SK-N-MC (cell line): ENCODE measurements around the gene MXD4.

Source experiments
- DNase-seq: peaks from one replicate; pipeline ENCODE4 v3.0.0-alpha.2; 2011; ENCODE audit warnings: low read depth, low spot score
- H3K27ac ChIP-seq: fragments of 200-600 bp; sonication (generic); 2 replicates; pipeline ENCODE4 v1.5.1; 2016; ENCODE audit warnings: mixed run types
- H3K36me3 ChIP-seq: fragments of 200-600 bp; sonication (generic); 2 replicates; pipeline ENCODE4 v1.6.1; 2017; ENCODE audit warnings: antibody characterized with exemption, low read length, mixed read lengths; ENCODE audit not compliant: insufficient read depth
- H3K4me3 ChIP-seq: fragments of 200-600 bp; sonication (generic); 2 replicates; pipeline ENCODE4 v1.5.1; 2016
- H3K9ac ChIP-seq: fragments of 200-600 bp; sonication (generic); 2 replicates; pipeline ENCODE4 v1.8.0; 2017; ENCODE audit warnings: mixed run types, mixed read lengths; ENCODE audit not compliant: insufficient read length
- H3K9me3 ChIP-seq: fragments of 200-600 bp; sonication (generic); 2 replicates; pipeline ENCODE4 v1.6.1; 2017; ENCODE audit warnings: low read depth, mild to moderate bottlenecking, antibody characterized with exemption, low read length, moderate library complexity, mixed read lengths
- EZH2 ChIP-seq: fragments of 200-600 bp; sonication (generic); IDR thresholded peaks from one replicate; pipeline ENCODE4 v1.6.1; 2017; ENCODE audit warnings: antibody characterized with exemption
- FOXP2 ChIP-seq: optimal IDR thresholded peaks from 2 replicates; pipeline ENCODE3; 2011; ENCODE audit warnings: mild to moderate bottlenecking, moderate library complexity; ENCODE audit not compliant: insufficient read depth; ENCODE audit errors: extremely low read length, control extremely low read depth
- POLR2AphosphoS5 ChIP-seq: IDR thresholded peaks from 2 replicates; pipeline ENCODE4 v1.6.1; 2012; ENCODE audit warnings: mild to moderate bottlenecking, low read depth, low read length, borderline replicate concordance

The MXD4 gene

DNA sequence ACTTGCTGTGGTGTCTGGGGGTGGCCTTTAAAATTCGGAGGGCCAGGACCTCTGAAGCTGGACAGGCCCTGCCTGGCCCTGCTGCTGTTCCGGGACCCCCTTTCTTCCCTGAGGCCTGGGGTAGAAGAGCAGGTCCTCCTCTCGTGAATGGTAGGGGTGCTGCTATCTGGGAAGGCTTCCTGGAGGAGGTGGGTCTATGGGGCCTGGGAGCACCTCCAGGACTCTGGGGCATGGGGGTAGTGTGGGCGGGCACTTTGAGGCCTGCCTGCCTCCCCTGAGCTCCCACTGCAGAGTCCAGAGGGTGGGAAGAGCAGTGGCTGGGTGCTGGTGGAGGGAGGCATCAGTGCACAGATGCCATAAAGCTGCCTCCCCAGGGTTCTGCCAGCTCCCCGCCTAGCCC lies 4.9 kb upstream of the MXD4 start:
- Histone ChIP-seq H3K9ac (no peak overlapping the region), H3K9me3 (no peaks in the 10 kb centered on the region), H3K27ac (no peak overlapping the region), H3K4me3 (no peak overlapping the region), H3K36me3 (no peaks in the 10 kb centered on the region)
- TF ChIP-seq EZH2 (no peak), FOXP2 (no peak), POLR2AphosphoS5 (no peak)
- DNase-seq, result no peak

DNA sequence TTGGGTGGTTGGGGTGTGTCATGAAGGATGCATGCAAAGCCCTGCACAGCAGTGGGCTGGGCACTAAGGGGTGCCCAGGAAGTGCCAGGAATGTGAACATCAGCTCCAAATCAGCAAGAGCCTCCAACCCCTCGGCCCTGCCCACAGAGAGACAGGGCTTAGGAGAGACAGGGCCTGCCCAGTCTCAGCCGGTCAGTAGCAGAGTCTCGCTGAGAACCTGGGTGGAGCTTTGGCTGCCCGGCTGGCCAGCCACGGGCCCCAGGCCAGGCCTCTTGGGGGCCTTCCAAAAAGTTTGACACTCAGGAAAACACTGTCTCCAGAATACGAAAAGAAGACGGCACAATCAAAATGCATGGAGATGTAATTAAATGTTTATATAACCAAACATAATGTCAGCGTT lies 4.3 kb upstream of the MXD4 start:
- H3K27ac ChIP-seq, result no peak overlapping the region
- TF ChIP-seq FOXP2, result no peak
- no peak for TF ChIP-seq POLR2AphosphoS5
- TF ChIP-seq EZH2, result no peak

DNA sequence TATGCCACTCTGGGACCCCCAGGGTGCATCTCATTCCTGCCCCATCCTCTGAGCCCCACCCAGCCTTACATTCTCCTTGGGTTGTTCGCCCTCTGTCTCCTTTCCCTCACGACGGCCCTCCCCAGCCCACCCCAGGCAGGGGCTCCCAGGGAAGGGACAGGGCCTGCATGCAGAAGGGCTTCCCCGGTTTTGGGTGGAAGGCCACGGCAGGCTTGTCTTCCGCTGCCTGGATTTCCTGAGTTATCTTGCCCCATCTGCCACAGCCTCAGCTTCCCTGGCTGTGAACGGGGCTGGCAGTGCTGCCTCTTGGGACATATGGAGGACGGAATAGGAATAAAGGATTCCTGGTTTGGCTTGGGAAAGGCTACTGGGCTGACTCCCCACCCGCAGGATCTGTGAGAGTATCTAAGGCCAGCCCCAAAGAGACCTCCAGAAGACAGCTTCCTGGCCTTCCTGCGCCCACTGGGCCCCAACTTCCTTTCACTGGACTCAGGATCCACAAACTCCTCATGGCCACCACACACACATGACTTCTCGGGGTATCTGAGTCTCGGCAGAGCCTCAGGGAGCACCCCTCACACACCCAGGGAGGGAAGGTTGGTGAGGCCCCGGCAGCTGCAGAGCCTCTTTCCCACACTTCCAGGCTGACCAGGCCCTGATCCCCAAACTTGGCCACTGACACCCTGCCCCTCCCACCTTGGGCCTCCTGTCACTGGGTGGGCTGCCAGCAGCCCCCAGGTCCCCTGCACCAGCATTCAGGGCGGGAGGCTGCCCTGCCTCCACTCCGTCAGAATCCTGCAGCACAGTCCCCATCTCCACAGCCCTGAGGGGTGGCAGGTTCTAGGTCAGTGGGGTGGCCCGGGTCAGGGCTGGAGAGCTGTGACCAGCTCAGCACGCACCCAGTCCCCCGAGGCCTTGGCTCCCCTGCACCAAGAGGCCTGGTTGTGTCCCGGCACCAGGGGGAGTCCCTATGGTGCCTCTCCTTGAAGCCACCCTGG lies 3.5 kb upstream of the MXD4 start:
- Histone ChIP-seq H3K9me3 (no peaks in the 10 kb centered on the region), H3K27ac (no peak overlapping the region), H3K4me3 (no peak overlapping the region), H3K9ac (no peak overlapping the region), H3K36me3 (no peaks in the 10 kb centered on the region)
- DNase-seq, result no peak
- no peak for TF ChIP-seq EZH2
- no peak for TF ChIP-seq POLR2AphosphoS5

More for the DNA sequence above, 4.3 kb upstream of the MXD4 start:
- no peaks in the 10 kb centered on the region for H3K9me3 ChIP-seq
- no peak overlapping the region for H3K4me3 ChIP-seq
- no peak for DNase-seq
- no peaks in the 10 kb centered on the region for H3K36me3 ChIP-seq
- H3K9ac ChIP-seq, result no peak overlapping the region

DNA sequence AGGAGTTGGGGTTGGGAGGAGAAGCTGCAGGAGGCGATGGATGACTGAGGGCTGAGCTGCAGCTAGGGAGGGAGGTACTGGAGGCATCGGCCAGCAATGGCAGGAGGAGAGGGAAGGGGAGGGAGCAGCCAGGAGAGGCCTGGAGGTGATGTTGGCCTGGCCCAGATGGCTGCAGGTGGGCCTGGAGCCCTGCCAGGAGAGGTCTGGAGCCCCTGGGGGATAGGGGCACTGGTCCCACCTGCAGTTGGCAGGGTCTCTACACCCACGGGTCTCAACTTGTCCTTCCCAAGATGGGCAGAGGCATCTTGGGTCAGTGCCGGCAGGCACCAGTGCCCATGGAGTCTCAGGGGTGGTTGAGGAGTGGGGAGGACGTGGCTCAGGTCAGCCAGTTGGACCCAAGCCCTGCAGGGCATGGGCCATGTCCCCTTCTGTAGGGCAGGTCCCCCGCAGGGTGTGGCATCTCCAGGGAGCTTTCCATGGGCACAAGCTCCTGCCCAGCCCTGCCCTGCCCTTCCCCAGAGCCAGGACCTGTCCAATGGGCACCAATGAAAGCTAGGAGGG lies 2.7 kb upstream of the MXD4 start:
- no peaks in the 10 kb centered on the region for H3K9me3 ChIP-seq
- H3K9ac ChIP-seq, result no peak overlapping the region
- no peak overlapping the region for H3K4me3 ChIP-seq
- H3K36me3 ChIP-seq, result no peaks in the 10 kb centered on the region
- TF ChIP-seq EZH2 (no peak), POLR2AphosphoS5 (no peak), FOXP2 (no peak)
- H3K27ac ChIP-seq, result no peak overlapping the region
- DNase-seq, result no peak

DNA sequence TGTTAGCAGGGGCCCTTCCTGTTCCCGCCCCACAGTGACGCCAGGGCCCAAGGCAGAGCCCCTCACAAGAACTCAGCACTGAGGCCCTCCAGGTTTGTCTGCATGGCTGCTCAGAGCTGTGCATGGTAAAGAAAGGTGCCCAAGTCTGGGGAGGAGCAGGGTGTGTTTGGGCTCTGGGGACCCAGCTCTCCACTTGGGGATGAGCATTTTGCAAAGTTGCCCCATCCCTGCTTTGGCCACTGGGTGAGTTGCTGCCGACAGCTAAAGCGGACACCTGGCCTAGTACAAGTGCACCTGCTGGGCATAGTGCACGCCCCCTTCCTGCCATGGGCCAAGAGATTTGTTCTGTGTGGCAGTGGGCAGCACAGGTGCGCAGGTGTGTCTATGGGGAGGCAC lies 2.0 kb upstream of the MXD4 start:
- no peak for DNase-seq

DNA sequence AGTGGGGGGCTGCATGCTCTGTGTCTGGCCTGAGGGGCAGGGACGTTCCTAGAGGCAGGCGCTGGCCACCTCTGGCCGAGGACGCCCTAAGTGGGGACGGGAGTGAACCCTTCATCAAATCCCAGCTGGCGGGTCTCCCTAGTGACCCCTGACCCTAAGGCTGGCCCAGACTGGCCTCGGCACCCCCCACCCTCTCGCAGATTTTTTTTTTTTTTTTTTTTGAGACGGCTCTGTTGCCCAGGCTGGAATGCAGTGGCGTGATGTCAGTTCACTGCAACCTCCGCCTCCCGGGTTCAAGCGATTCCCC lies 988 bp upstream of the MXD4 start:
- DNase-seq, result no peak
- H3K4me3 ChIP-seq, result peak overlapping the region; percentile 86
- no peak overlapping the region for H3K27ac ChIP-seq
- H3K9me3 ChIP-seq, result no peaks in the 10 kb centered on the region
- peak overlapping the region; percentile 73 for H3K9ac ChIP-seq
- TF ChIP-seq FOXP2 (no peak), EZH2 (no peak), POLR2AphosphoS5 (no peak)
- no peaks in the 10 kb centered on the region for H3K36me3 ChIP-seq

More for the DNA sequence above, 2.0 kb upstream of the MXD4 start:
- H3K9me3 ChIP-seq, result no peaks in the 10 kb centered on the region
- no peaks in the 10 kb centered on the region for H3K36me3 ChIP-seq
- TF ChIP-seq POLR2AphosphoS5 (no peak), FOXP2 (no peak), EZH2 (no peak)
- no peak overlapping the region for H3K4me3 ChIP-seq
- no peak overlapping the region for H3K9ac ChIP-seq
- no peak overlapping the region for H3K27ac ChIP-seq

DNA sequence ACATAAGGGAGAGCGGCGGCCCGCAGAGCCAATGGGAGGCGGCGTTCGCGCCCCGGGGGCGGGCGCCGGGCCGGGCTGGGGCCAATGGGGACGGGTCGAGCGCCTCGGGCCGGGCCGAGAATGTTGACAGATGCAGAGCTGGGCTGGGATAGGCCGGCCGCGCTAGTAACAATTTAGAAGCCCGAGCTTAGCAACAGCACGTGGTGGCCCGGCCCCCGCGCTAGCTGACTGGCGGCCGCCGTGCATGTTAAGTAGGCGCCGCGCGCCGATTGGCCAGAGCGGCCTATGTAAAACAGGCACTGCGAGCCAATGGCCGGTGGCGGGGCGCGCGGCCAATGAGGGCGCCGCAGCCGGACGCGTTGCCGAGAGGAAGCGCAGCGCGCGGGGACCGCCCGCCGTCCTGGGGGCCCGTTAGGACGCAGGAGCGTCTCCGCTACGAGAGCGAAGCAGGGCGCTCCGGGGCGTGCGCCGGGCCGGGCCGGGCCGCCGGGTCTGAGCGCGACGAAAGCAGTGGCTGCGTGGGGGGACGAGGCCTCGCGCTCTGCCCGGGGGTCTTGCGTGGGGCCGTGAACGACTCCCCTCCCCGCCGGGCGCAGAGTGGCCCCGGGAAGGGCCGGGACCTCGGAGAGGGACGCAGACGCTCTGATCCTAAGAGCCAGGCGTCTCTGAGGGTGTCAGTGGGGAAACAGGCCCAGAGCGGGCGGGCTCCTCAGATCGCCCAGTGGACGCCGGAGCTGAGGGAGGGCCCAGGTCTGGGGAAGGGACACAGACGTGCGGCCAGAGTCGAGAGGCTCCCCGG lies 435 bp upstream of the MXD4 start:
- Histone ChIP-seq H3K9ac (peak overlapping the region; percentile 73), H3K9me3 (no peaks in the 10 kb centered on the region), H3K36me3 (no peaks in the 10 kb centered on the region), H3K27ac (0 out of 2 replicates have a peak overlapping the region, but pooled peaks have one; percentile 50), H3K4me3 (peak overlapping the region; percentile 86)
- TF ChIP-seq POLR2AphosphoS5, result peak; percentile 72
- TF ChIP-seq EZH2, result no peak
- peak; percentile 93 for DNase-seq

DNA sequence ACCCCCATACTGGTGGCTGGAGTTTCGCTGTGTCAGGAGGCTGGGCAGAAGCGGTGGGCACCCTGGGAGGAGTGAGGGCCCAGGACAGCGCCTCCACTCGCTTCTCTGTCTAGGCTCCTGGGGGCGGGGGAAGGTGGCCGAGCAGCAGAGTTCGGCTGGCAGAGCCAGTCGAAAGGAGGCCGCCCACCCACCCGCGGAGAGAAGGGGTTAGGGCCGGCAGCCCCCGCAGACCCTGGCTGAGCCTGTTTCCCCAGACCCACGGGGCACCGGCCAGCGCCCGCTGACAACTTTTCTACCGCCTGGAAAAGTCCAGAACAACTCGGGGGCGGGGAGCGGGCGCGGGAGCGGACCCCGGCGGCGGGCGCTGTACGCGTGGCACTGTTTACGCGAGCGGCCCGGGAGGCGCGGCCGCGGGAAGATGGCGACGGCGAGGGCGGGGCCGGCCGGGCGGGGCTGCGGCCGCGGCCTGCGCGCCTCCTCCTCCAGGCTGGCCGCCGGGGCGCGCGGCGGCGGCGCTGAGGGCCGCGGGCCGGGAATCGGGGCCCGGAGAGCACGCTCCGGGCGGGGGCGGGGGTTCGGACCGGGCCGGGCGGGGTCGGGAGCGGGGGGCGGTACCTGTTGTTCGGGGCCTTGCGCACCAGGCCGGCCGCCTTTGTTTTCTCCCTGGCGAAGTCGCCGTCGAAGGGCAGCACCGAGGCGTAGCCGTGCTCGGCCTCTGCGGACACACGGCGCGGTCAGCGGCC lies 628 bp downstream of the MXD4 start:
- TF ChIP-seq POLR2AphosphoS5, result no peak
- TF ChIP-seq EZH2, result no peak
- no peak for TF ChIP-seq FOXP2
- DNase-seq, result no peak
- Histone ChIP-seq H3K27ac (no peak overlapping the region), H3K4me3 (peak overlapping the region; percentile 78), H3K36me3 (no peaks in the 10 kb centered on the region), H3K9ac (peak overlapping the region; percentile 46), H3K9me3 (no peaks in the 10 kb centered on the region)
